DOHH2 (cell line): ENCODE measurements around the gene PLEKHG4B.

Source experiments
- EZH2phosphoT487 ChIP-seq: fragments of 200-600 bp; sonication (generic); IDR thresholded peaks from 2 replicates; pipeline ENCODE4 v1.6.1; 2017; ENCODE audit warnings: borderline replicate concordance, mild to moderate bottlenecking, antibody characterized with exemption, low read length, moderate library complexity, mixed read lengths
- TF ChIP-seq, protein P1 (sequence below): fragments of 200-600 bp; sonication (generic); IDR thresholded peaks from one replicate; pipeline ENCODE4 v1.5.1; 2014; ENCODE audit warnings: antibody characterized with exemption, mild to moderate bottlenecking, low read depth, low read length; ENCODE audit not compliant: poor library complexity, severe bottlenecking

DNA sequence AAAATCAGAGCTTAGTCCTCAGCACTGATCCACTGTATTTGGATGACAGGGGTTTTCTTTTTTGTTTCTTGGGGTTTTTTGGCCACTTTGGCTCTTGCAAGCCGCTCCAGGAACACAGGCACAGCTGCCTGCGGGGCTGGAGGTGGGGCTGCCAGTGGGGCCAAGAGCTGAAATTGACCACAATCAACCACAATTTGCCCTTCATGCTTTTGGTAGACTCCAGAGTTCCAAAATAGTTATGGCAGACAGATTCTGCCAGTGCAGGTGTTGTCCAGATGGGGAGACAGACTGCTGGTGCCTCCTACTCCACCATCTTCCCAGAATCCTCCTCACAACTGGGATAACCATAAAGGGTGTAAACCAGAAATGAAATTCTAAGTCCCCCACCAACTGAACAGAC, 36.5 kb downstream of the PLEKHG4B start:
- TF ChIP-seq, protein P1, sequence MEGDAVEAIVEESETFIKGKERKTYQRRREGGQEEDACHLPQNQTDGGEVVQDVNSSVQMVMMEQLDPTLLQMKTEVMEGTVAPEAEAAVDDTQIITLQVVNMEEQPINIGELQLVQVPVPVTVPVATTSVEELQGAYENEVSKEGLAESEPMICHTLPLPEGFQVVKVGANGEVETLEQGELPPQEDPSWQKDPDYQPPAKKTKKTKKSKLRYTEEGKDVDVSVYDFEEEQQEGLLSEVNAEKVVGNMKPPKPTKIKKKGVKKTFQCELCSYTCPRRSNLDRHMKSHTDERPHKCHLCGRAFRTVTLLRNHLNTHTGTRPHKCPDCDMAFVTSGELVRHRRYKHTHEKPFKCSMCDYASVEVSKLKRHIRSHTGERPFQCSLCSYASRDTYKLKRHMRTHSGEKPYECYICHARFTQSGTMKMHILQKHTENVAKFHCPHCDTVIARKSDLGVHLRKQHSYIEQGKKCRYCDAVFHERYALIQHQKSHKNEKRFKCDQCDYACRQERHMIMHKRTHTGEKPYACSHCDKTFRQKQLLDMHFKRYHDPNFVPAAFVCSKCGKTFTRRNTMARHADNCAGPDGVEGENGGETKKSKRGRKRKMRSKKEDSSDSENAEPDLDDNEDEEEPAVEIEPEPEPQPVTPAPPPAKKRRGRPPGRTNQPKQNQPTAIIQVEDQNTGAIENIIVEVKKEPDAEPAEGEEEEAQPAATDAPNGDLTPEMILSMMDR, result no peak
- TF ChIP-seq EZH2phosphoT487, result no peak
